ENCODE measurements around the gene ST6GALNAC6. TPM values are rescaled to one million over a fixed set of nuclear protein-coding genes. Genes with fewer than 3 reads are reported as not detected.

The ST6GALNAC6 gene
- total RNA-seq, 1 donor from 2014 or later = 27.4 TPM

- TF ChIP-seq, protein P1, sequence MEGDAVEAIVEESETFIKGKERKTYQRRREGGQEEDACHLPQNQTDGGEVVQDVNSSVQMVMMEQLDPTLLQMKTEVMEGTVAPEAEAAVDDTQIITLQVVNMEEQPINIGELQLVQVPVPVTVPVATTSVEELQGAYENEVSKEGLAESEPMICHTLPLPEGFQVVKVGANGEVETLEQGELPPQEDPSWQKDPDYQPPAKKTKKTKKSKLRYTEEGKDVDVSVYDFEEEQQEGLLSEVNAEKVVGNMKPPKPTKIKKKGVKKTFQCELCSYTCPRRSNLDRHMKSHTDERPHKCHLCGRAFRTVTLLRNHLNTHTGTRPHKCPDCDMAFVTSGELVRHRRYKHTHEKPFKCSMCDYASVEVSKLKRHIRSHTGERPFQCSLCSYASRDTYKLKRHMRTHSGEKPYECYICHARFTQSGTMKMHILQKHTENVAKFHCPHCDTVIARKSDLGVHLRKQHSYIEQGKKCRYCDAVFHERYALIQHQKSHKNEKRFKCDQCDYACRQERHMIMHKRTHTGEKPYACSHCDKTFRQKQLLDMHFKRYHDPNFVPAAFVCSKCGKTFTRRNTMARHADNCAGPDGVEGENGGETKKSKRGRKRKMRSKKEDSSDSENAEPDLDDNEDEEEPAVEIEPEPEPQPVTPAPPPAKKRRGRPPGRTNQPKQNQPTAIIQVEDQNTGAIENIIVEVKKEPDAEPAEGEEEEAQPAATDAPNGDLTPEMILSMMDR (conservative IDR thresholded peaks at IDR 0.05) = no peak
- H3K36me3 Mint-ChIP-seq (ENCODE audit: low read depth) = peaks cover 2% of the 10 kb centered on the region
- peaks cover 4% of the 10 kb centered on the region for H3K4me1 Mint-ChIP-seq
- DNase-seq (ENCODE audit: low read depth, low spot score) = no peak
- H3K27me3 Mint-ChIP-seq (ENCODE audit: low read depth) = no peaks in the 10 kb centered on the region
- H3K27ac Mint-ChIP-seq (ENCODE audit: unreplicated experiment) = no peak overlapping the region
- no peaks in the 10 kb centered on the region for H3K9me3 Mint-ChIP-seq
- no peak overlapping the region for H3K4me3 Mint-ChIP-seq
Observed at GRCh38 chr9:127853312-127854183, 45.9 kb downstream of the ST6GALNAC6 start.

- Mint-ChIP-seq H3K4me3 (no peak overlapping the region), H3K27ac (ENCODE audit: unreplicated experiment) (no peak overlapping the region), H3K36me3 (ENCODE audit: low read depth) (peaks cover 2% of the 10 kb centered on the region), H3K4me1 (peaks cover 4% of the 10 kb centered on the region), H3K9me3 (no peaks in the 10 kb centered on the region), H3K27me3 (ENCODE audit: low read depth) (no peaks in the 10 kb centered on the region)
- DNase-seq (ENCODE audit: low read depth, low spot score) = no peak
- TF ChIP-seq, protein P1 (conservative IDR thresholded peaks at IDR 0.05) = no peak
Observed at GRCh38 chr9:127852829-127853228, 46.6 kb downstream of the ST6GALNAC6 start.

DNA sequence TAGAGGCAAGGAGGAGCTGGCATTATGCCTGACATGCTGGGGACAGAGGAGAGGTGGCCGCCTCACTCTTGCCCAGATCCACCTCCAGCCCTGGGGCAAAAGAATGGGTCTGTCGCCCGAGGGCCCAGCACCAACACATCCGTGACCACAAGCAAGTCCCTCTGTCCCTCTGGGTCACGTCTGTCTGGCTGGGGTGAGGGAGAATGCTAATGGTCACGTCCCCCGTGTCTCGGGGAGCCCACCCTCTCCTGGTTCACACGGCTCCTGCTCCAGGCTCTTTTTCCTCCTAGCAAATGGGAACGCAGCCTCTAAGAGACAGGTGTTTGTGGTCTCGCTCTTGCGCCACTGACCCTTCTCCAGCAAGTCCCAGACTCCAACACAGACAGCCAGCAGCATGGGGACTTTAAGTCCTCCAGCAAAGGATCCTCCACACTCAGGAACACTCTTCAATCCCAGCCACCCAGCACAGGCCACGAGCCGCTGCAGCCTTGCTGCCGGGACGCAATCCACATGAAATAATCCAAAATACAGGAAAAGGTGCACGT, 49.0 kb downstream of the ST6GALNAC6 start:
- no peak for DNase-seq (ENCODE audit: low read depth, low spot score)
- H3K4me3 Mint-ChIP-seq = no peak overlapping the region

GRCh38 chr9:127848756-127849504, 50.5 kb downstream of the ST6GALNAC6 start:
- Mint-ChIP-seq H3K36me3 (ENCODE audit: low read depth) (peaks cover 2% of the 10 kb centered on the region), H3K27me3 (ENCODE audit: low read depth) (no peaks in the 10 kb centered on the region), H3K4me3 (no peak overlapping the region), H3K9me3 (no peaks in the 10 kb centered on the region), H3K4me1 (peaks cover 3% of the 10 kb centered on the region), H3K27ac (ENCODE audit: unreplicated experiment) (no peak overlapping the region)
- DNase-seq (ENCODE audit: low read depth, low spot score) = no peak
- TF ChIP-seq, protein P1 (conservative IDR thresholded peaks at IDR 0.05) = no peak

More for the DNA sequence above, 49.0 kb downstream of the ST6GALNAC6 start:
- H3K36me3 Mint-ChIP-seq (ENCODE audit: low read depth) = peaks cover 2% of the 10 kb centered on the region
- H3K9me3 Mint-ChIP-seq = no peaks in the 10 kb centered on the region
- no peaks in the 10 kb centered on the region for H3K27me3 Mint-ChIP-seq (ENCODE audit: low read depth)
- H3K27ac Mint-ChIP-seq (ENCODE audit: unreplicated experiment) = no peak overlapping the region
- TF ChIP-seq, protein P1 (conservative IDR thresholded peaks at IDR 0.05) = no peak
- H3K4me1 Mint-ChIP-seq = peaks cover 4% of the 10 kb centered on the region

DNA sequence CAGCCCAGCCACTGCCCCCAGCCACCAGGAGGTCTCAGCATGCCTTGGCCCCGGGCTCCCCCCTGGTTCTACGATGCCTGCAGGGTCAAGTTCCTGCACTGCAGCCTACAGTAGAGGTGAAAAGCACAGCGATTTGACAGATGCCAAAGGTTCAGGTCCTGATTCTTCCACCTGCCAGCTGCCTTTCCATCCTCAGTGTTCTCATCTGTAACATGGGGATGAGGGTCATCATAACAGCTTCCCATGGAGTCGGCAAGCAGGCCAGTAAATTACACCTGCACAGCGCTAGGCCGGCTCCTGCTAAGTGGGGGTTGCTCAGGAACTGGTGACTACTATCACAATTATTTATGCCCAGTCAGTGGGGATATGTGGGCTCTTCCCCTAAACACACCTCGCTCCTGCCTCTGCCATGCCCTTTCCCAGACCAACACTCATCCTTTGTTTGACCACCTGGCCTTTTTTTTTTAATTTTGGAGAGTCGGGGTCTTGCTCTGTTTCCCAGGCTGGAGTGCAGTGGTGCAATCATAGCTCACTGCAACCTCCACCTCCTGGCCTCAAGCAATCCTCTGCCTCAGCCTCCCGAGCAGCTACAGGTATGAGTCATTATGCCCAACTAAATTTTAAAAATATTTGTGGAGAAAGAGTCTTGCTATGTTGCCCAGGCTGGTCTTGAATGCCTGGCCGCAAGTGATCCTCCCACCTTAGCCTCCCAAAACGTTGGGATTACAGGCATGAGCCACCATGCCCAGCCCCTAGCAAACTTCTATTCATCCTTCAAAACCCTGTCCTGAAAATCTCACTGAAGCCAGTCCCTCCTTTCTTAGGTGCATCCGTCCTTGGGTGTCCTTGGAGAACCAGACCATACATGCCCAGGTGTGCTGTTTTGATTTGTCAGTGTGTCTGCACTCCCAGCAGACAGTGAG, 51.3 kb downstream of the ST6GALNAC6 start:
- Mint-ChIP-seq H3K4me1 (no peaks in the 10 kb centered on the region), H3K9me3 (no peaks in the 10 kb centered on the region), H3K4me3 (no peak overlapping the region), H3K27me3 (ENCODE audit: low read depth) (no peaks in the 10 kb centered on the region), H3K27ac (ENCODE audit: unreplicated experiment) (no peak overlapping the region), H3K36me3 (ENCODE audit: low read depth) (peaks cover 2% of the 10 kb centered on the region)
- TF ChIP-seq, protein P1 (conservative IDR thresholded peaks at IDR 0.05) = no peak
- no peak for DNase-seq (ENCODE audit: low read depth, low spot score)
